HG03139 (cell line): Measurements from ENCODE around the gene RTN1.
A peak's percentile ranks its signal among the peaks of the same experiment; 100 is the strongest.

Source experiments
- ATAC-seq: cut with Tn5 transposase; IDR thresholded peaks from one replicate; pipeline ENCODE4 v1.9.1; 2021; ENCODE audit not compliant: unreplicated experiment

Gene RTN1

DNA sequence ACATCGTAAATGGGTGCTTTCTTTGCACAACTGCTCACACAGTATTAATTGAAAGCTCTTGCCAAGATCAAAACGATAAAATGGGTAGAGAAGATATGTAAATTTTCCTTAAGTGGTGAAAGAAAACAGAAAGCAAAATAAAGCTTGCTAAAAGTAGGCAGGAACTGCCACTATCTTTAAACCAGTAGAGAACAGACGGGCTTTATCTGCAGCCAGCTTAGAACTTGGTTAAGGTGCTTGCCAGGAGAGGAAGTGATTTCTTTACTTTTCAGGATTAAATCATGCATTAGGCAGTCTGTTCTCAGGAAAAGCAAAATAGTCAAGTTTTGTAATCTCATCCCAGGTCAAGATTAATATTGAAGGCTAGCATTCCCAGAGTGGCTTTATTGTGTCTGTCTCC is 237.1 kb downstream of the RTN1 start:
- no peak for ATAC-seq

- ATAC-seq: no peak
Observed at GRCh38 chr14:59632381-59632780, 238.2 kb downstream of the RTN1 start.

GRCh38 chr14:59631237-59631636 is 239.3 kb downstream of the RTN1 start:
- ATAC-seq: no peak

DNA sequence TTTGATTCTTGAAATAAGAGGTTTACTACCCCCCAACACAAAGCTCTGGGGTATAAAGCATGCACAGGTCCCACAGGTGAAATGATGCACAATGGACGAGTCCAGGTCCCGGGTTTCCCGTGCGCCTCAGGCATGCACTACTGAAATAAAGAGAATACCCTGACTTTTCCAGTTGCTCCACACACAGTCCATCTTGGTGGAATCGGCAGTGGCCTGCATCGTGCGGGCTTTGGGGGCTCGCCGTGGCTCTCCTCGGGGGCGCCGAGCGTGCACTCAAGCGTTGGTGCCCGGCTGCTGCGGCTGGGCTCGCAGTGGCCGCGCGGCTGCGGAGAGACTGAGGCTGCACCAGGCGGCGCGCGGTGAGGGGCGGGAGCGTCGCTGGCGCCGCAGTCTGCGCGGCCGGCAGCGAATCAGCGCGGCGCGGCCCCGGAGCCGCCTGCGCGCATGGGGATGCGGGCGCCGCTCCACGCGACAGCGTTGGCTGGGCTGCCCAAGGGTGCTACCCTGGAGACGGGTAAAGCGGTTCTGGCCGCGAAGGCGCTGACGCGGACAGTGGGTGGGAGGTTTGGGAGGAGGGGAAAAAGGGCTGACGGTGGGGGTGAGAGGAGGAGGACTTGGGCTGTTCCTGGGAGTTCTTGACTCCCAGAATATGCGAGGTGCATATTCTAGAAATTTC is 240.2 kb downstream of the RTN1 start:
- ATAC-seq: no peak

DNA sequence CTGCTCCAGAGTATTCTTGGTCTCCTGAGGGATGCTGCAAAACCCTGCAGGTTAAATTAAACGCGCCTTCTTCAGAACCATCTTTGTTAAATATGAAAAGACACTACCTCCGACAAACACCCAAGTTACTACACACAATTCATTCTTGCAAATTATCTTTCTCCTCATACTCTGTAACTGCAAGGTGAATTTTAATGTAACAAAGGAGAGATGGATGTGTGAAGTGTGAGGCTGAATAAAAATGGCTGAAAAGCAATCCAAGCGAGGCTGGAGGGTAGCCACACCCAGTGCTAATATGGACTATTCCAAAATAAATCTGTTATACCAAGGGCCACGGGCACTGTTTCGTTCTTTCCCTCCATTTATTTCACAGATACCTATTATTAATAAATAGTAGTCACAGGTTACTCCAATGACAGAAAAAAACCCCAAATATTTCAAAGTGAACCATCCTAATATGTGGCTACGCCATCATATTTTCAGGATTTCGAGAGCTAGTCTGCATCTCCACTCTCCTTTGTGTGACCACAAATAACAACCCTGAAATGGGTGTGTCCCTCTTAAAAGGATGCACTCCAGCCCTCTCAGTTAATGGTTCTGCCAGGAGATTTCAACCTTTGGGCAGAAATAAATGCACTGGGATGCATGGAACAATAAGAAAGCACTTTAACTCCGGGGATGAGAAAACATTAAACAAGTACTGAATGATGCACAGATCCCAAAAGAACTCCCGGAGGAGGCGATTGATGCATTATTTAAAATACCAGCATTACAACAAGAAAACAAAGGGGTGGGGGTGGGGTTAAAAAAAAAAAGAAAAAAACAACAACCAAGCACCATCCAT is 240.9 kb downstream of the RTN1 start:
- no peak for ATAC-seq

GRCh38 chr14:59627011-59627520 is 243.5 kb downstream of the RTN1 start:
- no peak for ATAC-seq

DNA sequence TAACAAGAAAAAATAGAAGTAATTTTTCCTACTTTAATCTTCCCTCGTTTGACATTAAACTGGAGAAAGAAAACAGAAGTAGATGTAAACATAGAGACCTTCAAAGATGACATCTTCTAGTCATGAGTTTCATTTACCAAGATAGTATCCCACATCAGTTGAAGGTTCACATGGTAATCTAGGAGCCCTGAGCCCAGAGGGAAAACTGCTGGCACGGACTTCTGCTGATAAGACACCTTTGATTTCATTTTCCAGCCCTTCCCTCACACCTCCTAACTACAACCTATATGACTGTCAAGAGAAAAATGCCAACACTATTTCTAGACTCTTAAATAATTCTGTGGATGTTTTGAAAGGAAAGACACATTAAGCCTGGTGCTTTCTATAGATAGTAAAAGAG is 247.9 kb downstream of the RTN1 start:
- no peak for ATAC-seq

DNA sequence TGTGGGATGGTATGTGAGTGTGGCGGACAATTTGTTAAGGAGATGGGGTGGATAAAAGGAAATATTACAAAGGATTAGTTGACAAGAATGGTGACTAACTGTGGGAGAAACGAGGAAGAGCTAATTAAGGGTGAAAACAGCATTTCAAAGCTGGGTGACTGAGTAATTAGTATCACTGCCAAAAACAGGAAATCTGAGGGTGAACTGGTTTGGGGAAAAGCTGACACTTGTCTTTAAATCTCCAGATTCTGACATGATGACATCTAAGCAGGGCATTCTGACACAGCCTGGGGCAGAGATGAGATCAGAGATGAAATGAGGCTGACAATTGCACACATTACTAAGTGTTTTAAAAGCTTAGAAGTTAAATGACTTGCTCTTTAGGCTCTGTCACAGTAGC is 251.5 kb downstream of the RTN1 start:
- ATAC-seq: no peak

- ATAC-seq: no peak
Observed at GRCh38 chr14:59601056-59601455, 269.5 kb downstream of the RTN1 start.

DNA sequence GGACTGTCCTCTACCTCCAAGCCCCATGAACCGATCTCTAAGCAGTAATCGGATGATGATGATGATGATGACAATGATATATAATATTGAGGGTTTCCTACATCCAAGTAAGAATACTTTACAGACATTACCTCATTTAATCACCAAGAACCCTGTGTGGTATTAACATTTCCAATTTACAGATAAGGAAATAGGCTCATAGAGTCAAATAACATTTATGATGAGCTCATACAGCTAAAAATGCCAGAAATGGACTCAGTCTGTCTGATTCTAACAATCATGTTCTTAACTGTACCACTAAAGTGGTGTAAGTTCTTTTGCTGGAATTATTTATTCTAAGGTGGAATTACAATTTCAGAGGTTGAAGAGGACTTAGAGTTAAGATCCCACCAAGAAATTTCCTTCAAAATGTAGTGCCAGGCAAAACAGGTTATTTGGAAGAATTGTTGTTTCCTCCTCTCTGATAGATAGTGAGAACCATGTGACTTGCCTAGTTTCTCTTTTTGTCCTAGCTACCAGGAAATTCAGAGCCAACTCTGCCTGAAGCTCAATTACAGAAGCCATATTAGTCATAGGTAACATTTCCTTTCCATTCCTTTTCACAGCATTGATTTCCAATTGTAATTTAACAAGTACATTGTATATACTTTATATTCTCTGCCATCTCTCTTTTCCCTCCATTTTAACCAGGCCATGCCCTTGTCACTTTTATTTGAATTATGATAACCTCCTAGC is 270.2 kb downstream of the RTN1 start:
- ATAC-seq: no peak

GRCh38 chr14:59595071-59595470 is 275.5 kb downstream of the RTN1 start:
- ATAC-seq: no peak

GRCh38 chr14:59591641-59592370 is 278.8 kb downstream of the RTN1 start:
- ATAC-seq: no peak

DNA sequence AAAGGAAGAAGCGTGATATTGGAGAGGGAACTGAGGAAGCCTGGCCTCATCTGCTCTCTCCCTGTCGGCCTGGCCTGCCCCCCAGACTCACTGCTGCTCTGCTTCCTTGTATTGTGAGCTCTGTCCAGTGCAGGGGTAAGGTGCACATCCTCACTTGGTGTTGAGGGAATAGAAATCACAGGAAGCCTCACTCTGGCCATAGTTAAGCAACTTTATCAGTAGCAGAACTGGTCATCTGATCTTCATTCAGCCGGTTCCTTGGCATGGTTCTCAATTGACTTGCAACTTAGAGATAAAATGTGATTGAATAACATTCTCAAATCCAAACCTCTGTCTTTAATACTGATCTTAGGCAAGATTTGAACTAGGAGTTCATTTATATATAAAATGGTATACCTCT is 282.5 kb downstream of the RTN1 start:
- ATAC-seq: no peak

DNA sequence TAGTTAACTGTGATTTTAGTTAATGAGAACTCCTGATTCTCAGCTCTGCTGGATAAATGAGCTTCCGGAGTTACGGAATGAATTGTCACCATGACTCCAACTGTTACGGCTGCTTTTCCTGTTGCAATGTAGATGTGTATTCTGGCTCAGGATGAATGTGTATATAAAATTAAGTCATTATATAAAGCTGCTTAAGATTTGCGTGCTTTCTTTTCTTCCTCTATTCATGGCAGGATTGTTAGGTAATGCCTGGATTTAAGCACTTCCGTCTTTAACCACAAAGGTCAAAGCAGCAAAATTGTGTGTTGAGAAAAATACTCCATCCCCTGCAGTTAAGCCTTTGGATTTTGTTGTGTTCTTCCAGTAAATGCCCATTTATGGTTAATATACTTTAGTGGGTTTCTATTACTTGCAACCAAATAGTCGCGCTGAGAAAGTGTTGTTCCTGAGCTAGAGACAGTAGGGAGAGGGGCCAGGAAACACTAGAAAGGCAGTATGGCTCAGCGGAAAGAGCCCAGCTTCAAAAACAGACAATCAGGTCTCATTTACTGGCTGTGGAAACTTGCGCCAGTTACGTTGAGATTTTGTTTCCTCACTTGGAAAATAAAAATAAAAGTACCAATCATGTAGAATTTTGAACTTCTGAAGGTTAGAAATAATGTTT is 284.6 kb downstream of the RTN1 start:
- no peak for ATAC-seq

DNA sequence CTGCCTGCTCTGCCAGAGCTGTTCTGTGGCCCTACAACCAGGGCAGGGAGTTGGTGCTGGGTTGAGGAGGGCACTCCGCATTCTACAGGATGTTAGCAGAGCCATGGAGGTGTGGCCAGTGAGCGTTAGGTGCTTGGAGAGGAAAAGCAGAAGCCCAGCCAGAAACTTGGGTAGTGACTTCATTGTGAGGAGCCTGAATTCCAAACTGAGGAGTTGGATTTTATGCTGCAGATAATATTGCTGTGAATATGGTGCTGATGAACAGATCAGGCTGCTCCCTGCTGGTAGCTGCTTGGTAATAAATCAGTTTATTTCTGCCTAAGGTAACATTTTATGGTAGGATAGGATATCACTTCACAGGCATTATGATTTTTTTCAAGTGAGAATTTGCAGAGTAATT is 286.8 kb downstream of the RTN1 start:
- ATAC-seq: no peak

DNA sequence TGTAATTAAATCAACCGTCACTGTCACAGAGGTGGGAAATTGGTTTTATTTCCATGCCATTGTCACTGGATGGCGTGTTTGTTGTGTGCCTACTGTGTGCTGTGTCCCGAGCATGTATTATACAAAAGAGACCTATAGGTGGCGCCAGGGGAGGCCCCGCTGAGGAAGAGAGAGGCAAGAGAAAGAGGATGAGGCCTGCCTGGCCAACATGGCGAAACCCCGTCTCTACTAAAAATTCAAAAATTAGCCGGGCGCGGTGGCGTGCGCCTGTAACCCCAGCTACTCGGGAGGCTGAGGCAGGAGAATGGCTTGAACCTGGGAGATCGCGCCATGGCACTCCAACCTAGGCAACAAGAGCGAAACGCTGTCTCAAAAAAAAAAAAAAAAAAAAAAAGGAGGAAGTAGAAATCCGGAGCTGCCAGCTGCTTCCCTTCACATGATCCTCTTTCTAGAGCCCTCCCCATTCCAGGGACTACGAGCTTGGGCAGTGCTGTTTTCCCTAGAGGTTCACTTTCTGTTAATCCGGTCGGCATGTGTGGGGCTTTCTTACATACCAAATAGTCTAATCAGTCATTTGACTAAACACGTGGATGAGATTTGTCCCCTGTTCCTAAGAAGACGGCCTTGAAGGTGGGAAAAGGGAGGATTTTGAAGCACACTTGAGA is 287.6 kb downstream of the RTN1 start:
- no peak for ATAC-seq

DNA sequence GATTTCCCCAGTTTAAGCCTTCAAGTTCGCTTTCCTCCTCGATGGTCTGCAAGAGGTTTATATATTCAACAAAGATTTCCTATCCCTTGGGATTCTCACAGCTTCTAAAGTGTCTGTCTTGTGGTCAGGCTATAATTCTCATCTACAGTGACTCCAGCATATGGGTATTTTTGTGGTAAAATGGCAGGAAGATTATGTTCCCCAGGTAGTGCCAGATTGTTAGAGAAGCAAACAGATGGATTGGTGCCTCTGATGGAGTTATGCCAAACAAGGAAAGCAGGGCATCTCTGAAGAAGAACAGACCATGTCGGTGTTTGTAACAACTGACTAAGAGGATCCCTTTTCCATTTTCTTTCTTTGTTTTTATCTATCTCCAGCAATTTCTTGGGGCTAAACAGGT is 288.4 kb downstream of the RTN1 start:
- ATAC-seq: no peak

GRCh38 chr14:59580911-59581310 is 289.7 kb downstream of the RTN1 start:
- ATAC-seq: no peak

- ATAC-seq: peak; percentile 95
Observed at GRCh38 chr14:59576332-59577294, 294.0 kb downstream of the RTN1 start, which contains the start of gene CCDC175. Gene CCDC175 (minus strand): TSS chr14:59576812. CDS start chr14:59576775, 37 bp downstream.
